Mononuclear cell (primary cell): Measurements from ENCODE around the gene FBXO48. TPM values are rescaled to one million over a fixed set of nuclear protein-coding genes. Genes with fewer than 3 reads are reported as not detected.

Experiments
- H3K27me3 ChIP-seq: 2 replicates; pipeline ENCODE4 v1.6.0; 2011; ENCODE audit warnings: low read length, control low read depth; ENCODE audit not compliant: insufficient read depth
- H3K4me1 ChIP-seq: 2 replicates; pipeline ENCODE4 v1.5.1; 2011; ENCODE audit warnings: mild to moderate bottlenecking, low read length, control low read depth; ENCODE audit not compliant: insufficient read depth
- H3K4me3 ChIP-seq: 2 replicates; pipeline ENCODE4 v1.5.1; 2011; ENCODE audit warnings: mild to moderate bottlenecking, low read length, moderate library complexity
- H3K9me3 ChIP-seq: 2 replicates; pipeline ENCODE4 v1.5.1; 2011; ENCODE audit warnings: low read depth, mild to moderate bottlenecking, control low read depth, low read length
- total RNA-seq: library from RNA; depleted of rRNA; stranded (reverse); fragments of >200 nt; gene quantifications from one replicate; pipeline ENCODE4 v1.2.3, GENCODE V29; 2012

Gene FBXO48
- total RNA-seq, 1 donor, result 0.52 TPM

DNA sequence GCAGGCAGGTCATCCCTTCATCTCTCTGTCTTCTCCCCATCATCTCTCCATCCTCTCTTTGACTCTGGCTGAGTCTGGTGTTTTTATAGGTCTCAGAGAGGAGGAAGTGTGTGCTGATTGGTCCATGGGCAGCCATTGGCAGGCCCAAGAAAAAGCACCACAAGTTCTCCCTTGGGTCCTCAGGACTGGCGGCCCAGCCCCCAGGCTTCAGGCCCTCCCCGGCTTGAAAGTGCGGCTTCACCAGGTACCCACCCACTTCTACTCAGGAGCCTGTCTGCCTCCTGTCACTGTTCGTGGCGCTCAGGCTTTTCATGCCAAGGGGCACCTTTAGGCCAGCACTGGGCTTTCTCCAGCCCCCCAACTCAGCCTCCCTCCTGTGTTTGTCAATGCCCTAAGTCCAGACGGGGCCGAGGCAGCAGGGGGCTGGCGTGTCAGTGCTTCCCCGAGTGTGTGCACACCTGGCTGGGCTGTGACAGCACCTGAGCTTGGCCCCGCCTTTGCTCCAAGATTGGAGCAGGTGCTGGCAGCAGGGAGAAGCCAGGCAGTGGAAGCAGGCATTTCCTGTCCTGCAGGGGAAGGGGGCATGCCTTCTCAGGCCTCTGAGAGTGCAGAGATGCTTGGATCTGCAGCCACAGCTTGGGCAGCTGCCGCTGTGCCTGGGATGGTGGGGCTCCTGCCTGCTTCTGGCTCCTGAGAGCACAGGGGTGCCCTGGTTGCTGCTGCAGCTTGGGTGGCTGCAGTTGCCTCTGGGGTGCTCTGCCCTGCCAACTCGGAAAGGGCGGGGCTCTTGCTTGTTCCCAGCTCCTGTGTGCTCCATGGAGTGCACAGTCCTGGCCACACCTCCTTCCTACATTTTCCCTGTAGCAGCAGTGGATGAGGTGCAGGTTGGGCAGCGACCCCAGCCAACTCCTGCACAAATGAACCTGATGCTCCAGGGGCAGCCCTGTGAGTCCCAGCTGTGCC is 34.1 kb downstream of the FBXO48 start:
- Histone ChIP-seq H3K9me3 (no peaks in the 10 kb centered on the region), H3K4me3 (no peak overlapping the region), H3K4me1 (peaks cover 18% of the 10 kb centered on the region), H3K27me3 (no peaks in the 10 kb centered on the region)

DNA sequence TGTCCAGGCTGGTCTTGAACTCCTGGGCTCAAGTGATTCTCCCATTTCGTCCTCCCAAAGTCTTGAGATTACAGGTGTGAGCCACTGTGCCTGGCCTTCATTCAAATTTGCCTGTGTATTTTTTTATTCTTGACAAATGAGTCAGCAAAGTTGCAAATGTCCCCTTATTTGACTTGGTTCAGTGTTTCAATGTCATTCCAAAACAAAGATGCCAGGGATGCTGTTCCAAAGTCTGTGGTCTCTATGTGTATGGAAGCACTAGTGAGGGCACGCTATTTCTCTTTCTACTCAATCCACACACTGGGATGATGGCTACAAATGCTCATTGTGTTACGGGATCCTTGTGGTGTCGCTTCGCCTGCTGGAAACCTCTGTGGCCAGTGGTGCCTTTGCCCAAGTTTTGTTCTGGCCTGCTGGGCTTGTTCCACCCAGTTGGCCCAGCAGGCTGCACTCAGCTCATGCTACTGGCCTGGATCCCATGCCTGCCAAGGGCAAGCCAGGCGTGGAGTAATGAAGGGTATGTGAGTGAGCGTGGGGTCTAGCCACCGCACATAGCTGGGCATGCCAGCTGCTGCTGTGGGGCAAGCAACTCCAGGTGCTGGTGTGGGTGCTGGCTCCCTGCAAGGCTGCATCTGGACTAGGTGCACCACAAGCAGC is 35.6 kb downstream of the FBXO48 start:
- Histone ChIP-seq H3K4me3 (no peak overlapping the region), H3K9me3 (no peaks in the 10 kb centered on the region), H3K4me1 (peaks cover 34% of the 10 kb centered on the region), H3K27me3 (no peaks in the 10 kb centered on the region)

DNA sequence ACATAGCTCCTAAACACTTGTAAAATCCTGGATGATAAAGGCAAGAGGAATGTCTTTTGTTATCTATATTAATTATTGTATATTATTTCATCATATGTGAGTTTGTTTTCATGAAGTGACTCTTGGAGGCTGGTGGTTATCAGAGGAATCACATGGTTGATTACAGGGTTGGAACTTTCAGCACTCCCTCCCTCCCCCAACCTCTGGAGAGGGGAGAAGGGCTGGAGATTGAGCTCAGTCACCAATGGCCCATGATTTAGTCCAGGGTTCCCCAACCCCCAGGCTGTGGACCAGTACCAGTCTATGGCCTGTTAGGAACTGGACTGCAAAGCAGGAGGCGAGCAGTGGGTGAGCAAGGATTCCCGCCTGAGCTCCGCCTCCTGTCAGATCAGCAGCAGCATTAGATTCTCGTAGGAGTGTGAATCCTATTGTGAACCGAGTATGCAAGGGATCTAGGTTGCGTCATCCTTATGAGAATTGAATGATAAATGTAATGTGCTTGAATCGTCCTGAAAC is 37.7 kb downstream of the FBXO48 start:
- Histone ChIP-seq H3K9me3 (no peaks in the 10 kb centered on the region), H3K4me1 (peaks cover 49% of the 10 kb centered on the region), H3K4me3 (no peak overlapping the region), H3K27me3 (no peaks in the 10 kb centered on the region)

DNA sequence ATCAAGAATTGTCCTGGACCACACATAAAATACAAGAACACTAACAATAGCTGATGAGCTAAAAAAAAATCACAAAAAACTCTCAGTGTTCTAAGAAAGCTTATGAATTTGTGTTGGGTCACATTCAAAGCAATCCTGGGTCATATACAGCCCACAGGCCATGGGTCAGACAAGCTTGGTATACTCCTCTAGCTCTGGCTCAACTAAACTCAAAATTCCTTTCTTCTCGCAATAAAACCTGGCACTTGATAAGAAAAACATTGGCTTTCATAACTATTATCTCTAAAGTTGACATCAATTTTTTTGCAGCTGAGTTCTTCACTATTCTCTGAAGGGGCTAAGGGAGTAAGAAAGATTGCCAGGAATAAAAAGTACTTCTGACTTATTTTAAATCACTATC is 38.3 kb downstream of the FBXO48 start:
- peaks cover 56% of the 10 kb centered on the region for H3K4me1 ChIP-seq
- no peak overlapping the region for H3K4me3 ChIP-seq
- H3K9me3 ChIP-seq, result no peaks in the 10 kb centered on the region
- no peaks in the 10 kb centered on the region for H3K27me3 ChIP-seq

DNA sequence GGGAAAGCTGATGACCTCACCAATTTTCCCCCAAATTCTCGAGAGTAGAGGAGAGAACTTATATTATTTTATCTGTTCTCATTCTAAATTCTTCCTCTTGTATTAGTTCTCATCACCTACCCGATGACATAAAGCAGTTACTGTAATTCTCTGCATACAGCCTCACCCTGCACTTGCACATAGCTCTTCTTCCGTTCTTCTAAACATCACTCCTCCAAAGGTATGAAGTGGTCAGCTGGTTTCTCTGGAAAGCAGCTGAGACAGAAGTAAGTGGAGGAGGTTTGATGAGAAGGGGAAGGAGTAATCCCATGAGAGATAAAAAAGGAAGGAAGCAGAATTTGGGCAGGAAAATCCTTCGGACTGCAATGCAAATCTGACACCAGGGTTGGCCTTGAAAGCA is 39.0 kb downstream of the FBXO48 start:
- H3K4me3 ChIP-seq, result no peak overlapping the region
- peaks cover 62% of the 10 kb centered on the region for H3K4me1 ChIP-seq
- H3K27me3 ChIP-seq, result no peaks in the 10 kb centered on the region
- H3K9me3 ChIP-seq, result no peaks in the 10 kb centered on the region

DNA sequence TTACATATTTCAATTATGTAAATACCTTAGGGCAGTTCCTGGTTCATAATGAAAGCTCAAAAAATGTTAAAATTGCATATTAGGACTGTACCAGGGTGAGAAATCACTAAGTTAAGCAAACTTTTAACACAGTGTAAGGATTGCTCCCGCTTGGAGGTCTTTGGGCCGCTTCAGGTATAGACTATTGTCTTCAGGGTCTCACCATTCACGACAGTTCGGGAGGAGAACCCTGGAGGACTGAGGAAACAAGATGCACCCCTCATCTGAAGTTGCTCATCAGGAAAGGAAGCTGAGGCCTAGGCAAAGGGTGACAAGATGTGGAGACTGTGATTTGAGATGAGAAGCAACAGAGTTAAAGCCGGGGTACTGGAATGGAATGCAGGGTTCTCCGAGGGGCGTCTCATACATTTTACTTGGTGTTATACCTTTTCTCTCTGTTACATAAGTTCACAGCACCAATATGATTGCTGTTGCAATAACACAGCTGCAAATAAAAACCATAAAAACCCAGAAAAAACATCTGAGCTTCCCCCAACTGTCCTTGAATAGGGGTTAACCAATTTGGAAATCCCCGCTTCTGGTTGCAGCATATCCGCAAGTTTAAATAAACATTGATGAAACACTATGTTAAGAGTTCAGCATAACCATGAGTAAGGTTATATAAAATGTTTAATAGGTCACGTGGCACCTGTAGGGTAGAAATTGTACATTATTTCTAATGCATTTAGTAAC is 40.1 kb downstream of the FBXO48 start:
- Histone ChIP-seq H3K9me3 (no peaks in the 10 kb centered on the region), H3K4me1 (peaks cover 67% of the 10 kb centered on the region), H3K4me3 (no peak overlapping the region)

DNA sequence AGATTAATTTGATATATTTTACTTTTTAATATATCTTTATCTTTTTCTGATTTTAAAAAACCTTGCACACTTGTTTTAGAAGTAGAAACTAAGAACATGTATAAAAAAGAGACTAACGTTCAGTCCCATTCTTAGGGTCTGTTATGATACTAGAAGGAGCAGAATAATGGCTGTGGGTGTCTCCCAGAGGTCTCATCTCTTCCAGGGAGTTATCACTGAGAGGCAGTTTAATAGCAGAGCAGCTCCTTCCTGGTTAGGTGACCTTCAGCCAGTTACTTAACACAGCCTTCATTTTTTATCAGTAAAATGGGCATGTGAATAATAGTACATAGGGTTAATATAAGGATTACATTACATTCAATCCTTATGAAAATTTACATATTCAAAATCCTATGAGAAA is 40.6 kb downstream of the FBXO48 start:
- no peaks in the 10 kb centered on the region for H3K27me3 ChIP-seq
- H3K9me3 ChIP-seq, result no peaks in the 10 kb centered on the region
- H3K4me1 ChIP-seq, result peaks cover 67% of the 10 kb centered on the region
- no peak overlapping the region for H3K4me3 ChIP-seq

More for the DNA sequence above, 40.1 kb downstream of the FBXO48 start:
- no peaks in the 10 kb centered on the region for H3K27me3 ChIP-seq

DNA sequence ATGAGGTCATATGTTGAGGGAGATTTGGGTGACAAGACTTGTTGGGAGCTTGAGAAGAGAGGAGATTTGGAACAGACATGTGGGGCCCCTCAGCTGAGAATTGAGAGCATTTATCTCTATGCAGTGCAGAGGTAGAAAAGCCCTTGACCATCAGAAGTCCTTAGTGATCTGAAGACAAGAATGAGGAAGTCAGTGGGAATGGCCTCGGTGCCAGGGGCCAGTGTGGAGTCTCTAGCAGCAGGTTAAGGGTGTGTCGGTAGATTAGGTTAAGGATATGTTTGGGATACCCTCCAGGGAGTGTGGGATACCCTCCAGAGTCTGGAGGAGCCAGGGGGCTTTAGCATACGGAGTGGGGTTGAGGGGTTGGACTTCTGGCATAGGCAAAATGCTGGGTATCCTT is 41.6 kb downstream of the FBXO48 start:
- no peaks in the 10 kb centered on the region for H3K27me3 ChIP-seq
- no peaks in the 10 kb centered on the region for H3K9me3 ChIP-seq
- H3K4me3 ChIP-seq, result no peak overlapping the region
- peaks cover 70% of the 10 kb centered on the region for H3K4me1 ChIP-seq

DNA sequence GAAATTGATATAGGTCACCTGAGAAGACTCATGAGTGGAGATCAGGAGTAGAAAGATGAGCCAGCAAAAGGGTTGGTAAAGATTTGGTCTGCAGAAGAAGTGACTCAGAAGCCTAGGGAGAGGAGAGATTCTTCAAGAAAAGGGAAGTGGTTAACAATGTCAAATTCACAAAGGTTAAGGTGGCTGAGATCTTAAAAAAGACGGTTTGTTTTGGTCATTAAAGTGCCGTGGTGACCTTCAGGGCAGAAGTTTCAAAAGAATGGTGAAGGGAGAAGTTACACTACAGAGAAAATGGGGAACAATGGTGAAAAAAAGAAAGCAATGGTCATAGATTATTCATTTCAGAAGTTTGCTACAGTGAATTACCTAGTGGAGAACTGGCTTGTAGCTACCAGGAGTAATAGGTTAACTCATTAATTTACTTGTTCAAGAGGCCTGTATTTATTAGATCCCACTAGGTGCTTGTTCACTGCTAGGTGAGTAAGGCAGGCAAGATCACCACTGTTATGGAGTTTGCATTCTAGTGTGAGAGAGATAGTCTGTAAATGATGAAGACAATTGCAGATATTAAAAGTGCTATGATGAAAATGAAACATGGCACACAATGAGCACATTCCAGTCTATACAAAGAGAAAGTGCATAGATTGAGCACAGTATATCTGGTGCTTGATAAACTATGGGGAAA is 43.0 kb downstream of the FBXO48 start:
- H3K4me3 ChIP-seq, result no peak overlapping the region
- H3K4me1 ChIP-seq, result peaks cover 79% of the 10 kb centered on the region

DNA sequence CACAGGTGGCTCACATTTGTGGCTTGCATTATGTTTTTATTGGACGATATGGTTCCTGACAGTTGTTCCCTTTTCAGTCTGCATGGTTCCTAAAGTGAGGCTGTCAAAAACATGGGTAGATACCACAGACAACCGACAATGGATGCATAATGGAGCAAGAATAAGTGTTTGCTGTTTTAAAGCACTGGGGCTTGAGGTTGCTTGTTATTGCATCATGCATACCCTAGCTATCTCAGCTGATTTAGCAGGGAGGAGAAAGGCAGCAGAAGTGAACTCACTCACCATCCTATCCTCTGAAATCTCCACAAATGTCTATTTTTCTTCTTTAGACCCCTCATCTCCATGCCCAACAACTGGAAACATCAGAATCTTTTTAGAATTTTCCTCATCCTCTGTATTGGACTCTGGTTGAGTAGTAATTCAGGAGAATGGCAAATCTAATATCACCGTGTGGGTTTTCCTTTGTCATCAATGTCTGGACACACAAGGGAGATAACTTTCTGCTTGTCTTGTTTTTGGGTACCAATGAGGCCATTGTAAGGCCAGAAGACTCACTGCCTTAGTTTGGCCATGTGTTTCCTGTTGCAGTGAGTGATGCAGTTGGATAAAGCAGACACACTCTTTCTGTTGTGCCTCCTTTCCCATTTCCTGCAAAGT is 46.7 kb downstream of the FBXO48 start:
- Histone ChIP-seq H3K27me3 (no peaks in the 10 kb centered on the region), H3K4me3 (no peak overlapping the region), H3K9me3 (no peaks in the 10 kb centered on the region), H3K4me1 (peaks cover 62% of the 10 kb centered on the region)

More for the DNA sequence above, 43.0 kb downstream of the FBXO48 start:
- no peaks in the 10 kb centered on the region for H3K27me3 ChIP-seq
- H3K9me3 ChIP-seq, result no peaks in the 10 kb centered on the region

DNA sequence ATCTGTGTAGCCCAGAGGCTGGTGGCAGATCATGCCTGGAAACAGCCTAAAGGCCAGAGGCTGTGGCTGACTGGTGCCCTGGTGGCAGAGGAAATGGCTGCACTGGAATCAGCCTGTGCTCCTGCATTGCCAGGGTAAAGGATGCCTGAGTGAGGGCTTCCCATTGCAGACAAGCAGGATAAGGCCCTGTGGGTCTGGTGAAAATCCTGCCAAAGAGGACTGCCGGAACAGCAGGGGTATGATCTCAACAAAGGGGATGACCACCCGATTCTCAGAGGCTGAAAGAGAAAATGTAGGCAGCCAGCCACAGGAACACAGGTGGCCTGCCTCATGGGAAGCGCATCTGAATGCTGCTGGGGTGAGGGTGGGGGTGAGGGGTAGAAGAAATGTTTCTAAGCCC is 48.2 kb downstream of the FBXO48 start:
- Histone ChIP-seq H3K4me1 (peaks cover 47% of the 10 kb centered on the region), H3K9me3 (no peaks in the 10 kb centered on the region), H3K4me3 (no peak overlapping the region), H3K27me3 (no peaks in the 10 kb centered on the region)

DNA sequence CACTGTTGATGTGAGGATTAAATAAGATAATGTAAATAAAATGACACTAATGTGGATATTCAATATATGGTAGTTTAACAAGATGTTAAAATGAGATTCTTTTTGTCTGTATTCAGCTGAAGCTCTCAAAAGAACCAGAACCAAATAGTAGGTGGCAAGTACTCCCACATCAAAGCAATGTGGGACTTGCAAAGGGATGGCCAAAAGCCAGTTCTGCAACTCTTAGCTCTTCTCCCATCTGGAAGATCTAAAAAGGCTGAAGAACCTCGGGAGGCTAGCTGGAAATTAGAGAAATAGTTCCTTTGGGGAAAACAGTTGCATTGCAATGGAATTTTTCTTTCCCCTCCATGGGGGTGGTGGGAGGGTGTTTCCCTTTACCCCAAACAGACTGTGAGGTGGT is 48.7 kb downstream of the FBXO48 start:
- Histone ChIP-seq H3K4me1 (peaks cover 43% of the 10 kb centered on the region), H3K27me3 (no peaks in the 10 kb centered on the region), H3K9me3 (no peaks in the 10 kb centered on the region), H3K4me3 (no peak overlapping the region)

DNA sequence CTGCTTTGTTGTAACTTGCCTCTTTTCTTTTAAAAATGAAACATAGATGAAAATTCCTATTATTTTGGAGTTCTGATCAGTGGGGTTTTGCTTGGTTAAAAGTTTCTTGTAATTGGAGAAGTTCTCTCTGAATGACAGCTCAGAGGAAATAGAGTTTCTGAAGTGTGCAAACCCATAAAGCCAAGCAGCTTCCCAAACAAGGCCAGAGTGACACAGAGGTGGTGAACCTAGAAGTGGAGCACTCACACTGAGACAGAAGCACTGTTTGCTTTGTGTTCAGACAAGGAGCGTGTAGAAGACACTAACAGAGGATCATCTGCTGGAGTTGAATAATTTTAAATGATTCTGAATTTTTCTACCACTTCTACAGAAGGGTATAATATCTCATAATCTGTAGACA is 49.2 kb downstream of the FBXO48 start:
- no peak overlapping the region for H3K4me3 ChIP-seq
- H3K9me3 ChIP-seq, result no peaks in the 10 kb centered on the region
- H3K27me3 ChIP-seq, result no peaks in the 10 kb centered on the region
- H3K4me1 ChIP-seq, result peaks cover 42% of the 10 kb centered on the region

DNA sequence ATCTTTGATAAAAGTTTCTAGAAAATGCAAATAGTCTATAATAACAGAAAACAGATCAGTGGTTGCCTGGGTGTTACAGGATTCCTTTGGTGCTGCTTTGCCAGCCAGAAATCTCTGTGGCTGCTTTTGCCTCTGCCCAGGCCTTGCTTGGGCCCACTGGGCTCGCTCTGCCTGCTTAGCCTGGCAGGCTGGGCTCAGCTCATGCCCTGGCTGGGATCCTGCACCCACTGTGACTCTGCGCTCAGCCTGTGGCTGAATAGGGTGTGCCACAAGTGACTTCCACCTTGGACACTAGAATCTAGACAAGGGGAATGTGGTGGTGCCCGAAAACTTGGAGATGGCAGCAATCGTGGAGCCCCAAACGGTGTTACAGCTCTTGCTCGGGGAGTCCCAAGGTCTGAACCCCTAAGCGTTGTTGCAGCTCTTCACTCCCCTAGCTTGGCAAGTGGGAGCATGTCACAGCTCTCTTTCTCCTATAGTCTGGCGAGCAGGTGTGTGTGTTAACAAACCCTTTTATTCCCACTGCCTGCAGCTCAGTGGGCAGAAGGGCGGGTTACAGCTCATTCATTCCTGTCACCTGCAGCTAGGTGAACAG is 50.9 kb downstream of the FBXO48 start:
- no peaks in the 10 kb centered on the region for H3K9me3 ChIP-seq
- peaks cover 57% of the 10 kb centered on the region for H3K4me1 ChIP-seq
- H3K27me3 ChIP-seq, result no peaks in the 10 kb centered on the region
- no peak overlapping the region for H3K4me3 ChIP-seq
